ENCODE results near the gene RXRB.
A peak's percentile ranks its signal among the peaks of the same experiment; 100 is the strongest.

RXRB gene

GRCh38 chr6:33200219-33201146, at the start of gene RXRB, which contains the start of gene SLC39A7:
TSS of gene RXRB (minus strand) at chr6:33200665. CDS start at chr6:33200476, 189 bp downstream.
TSS of gene SLC39A7 (plus strand) at chr6:33200867. CDS start at chr6:33201246, 379 bp downstream.
- Histone ChIP-seq H3K79me2 (ENCODE audit: control insufficient read depth, insufficient read depth, low read length, unreplicated experiment) (peaks cover 47% of the 10 kb centered on the region), H2AFZ (ENCODE audit: low read length, unreplicated experiment) (peak within 1 kb of the TSS; percentile 91), H3K27me3 (ENCODE audit: insufficient read depth, low read length) (no peaks in the 10 kb centered on the region), H3K4me1 (ENCODE audit: control insufficient read depth, insufficient read depth, low read length, unreplicated experiment) (peaks cover 44% of the 10 kb centered on the region), H3K27ac (ENCODE audit: low read depth, low read length) (peak within 1 kb of the TSS; percentile 94), H3K36me3 (ENCODE audit: insufficient read depth, low read length) (peaks cover 19% of the 10 kb centered on the region; the same call in 1 of the 2 replicates), H3K4me3 (ENCODE audit: low read depth, low read length) (peak within 1 kb of the TSS; percentile 99)

- Histone ChIP-seq H2AFZ (ENCODE audit: low read length, unreplicated experiment) (no peak overlapping the region), H3K27ac (ENCODE audit: low read depth, low read length) (peak overlapping the region; percentile 86), H3K79me2 (ENCODE audit: control insufficient read depth, insufficient read depth, low read length, unreplicated experiment) (peaks cover 10% of the 10 kb centered on the region), H3K27me3 (ENCODE audit: insufficient read depth, low read length) (no peaks in the 10 kb centered on the region), H3K36me3 (ENCODE audit: insufficient read depth, low read length) (peaks cover 5% of the 10 kb centered on the region; the same call in 1 of the 2 replicates), H3K4me3 (ENCODE audit: low read depth, low read length) (peak overlapping the region; percentile 76), H3K4me1 (ENCODE audit: control insufficient read depth, insufficient read depth, low read length, unreplicated experiment) (peaks cover 36% of the 10 kb centered on the region)
Measured at GRCh38 chr6:33249732-33250630, 49.5 kb upstream of the RXRB start.

GRCh38 chr6:33248932-33249731, 48.7 kb upstream of the RXRB start:
- peak overlapping the region; percentile 90 for H3K27ac ChIP-seq (ENCODE audit: low read depth, low read length)
- H3K27me3 ChIP-seq (ENCODE audit: insufficient read depth, low read length): no peaks in the 10 kb centered on the region
- H3K4me3 ChIP-seq (ENCODE audit: low read depth, low read length): peak overlapping the region; percentile 76
- peaks cover 10% of the 10 kb centered on the region for H3K79me2 ChIP-seq (ENCODE audit: control insufficient read depth, insufficient read depth, low read length, unreplicated experiment)
- peak overlapping the region; percentile 31 for H2AFZ ChIP-seq (ENCODE audit: low read length, unreplicated experiment)
- peaks cover 36% of the 10 kb centered on the region for H3K4me1 ChIP-seq (ENCODE audit: control insufficient read depth, insufficient read depth, low read length, unreplicated experiment)
- H3K36me3 ChIP-seq (ENCODE audit: insufficient read depth, low read length): peaks cover 5% of the 10 kb centered on the region; the same call in 1 of the 2 replicates

- Histone ChIP-seq H3K79me2 (ENCODE audit: control insufficient read depth, insufficient read depth, low read length, unreplicated experiment) (peaks cover 10% of the 10 kb centered on the region), H3K27ac (ENCODE audit: low read depth, low read length) (peak overlapping the region; percentile 90), H3K36me3 (ENCODE audit: insufficient read depth, low read length) (peaks cover 5% of the 10 kb centered on the region; the same call in 1 of the 2 replicates), H2AFZ (ENCODE audit: low read length, unreplicated experiment) (peak overlapping the region; percentile 31), H3K4me3 (ENCODE audit: low read depth, low read length) (peak overlapping the region; percentile 71), H3K4me1 (ENCODE audit: control insufficient read depth, insufficient read depth, low read length, unreplicated experiment) (peaks cover 36% of the 10 kb centered on the region), H3K27me3 (ENCODE audit: insufficient read depth, low read length) (no peaks in the 10 kb centered on the region)
Measured at GRCh38 chr6:33248643-33248931, 48.1 kb upstream of the RXRB start.

- Histone ChIP-seq H3K4me3 (ENCODE audit: low read depth, low read length) (peak overlapping the region; percentile 71), H3K27ac (ENCODE audit: low read depth, low read length) (peak overlapping the region; percentile 90), H3K79me2 (ENCODE audit: control insufficient read depth, insufficient read depth, low read length, unreplicated experiment) (peaks cover 10% of the 10 kb centered on the region), H3K4me1 (ENCODE audit: control insufficient read depth, insufficient read depth, low read length, unreplicated experiment) (peaks cover 35% of the 10 kb centered on the region), H2AFZ (ENCODE audit: low read length, unreplicated experiment) (peak overlapping the region; percentile 36), H3K27me3 (ENCODE audit: insufficient read depth, low read length) (no peaks in the 10 kb centered on the region), H3K36me3 (ENCODE audit: insufficient read depth, low read length) (peaks cover 5% of the 10 kb centered on the region; the same call in 1 of the 2 replicates)
Measured at GRCh38 chr6:33247977-33248642, 47.6 kb upstream of the RXRB start.

GRCh38 chr6:33243476-33243875, 43.0 kb upstream of the RXRB start:
- Histone ChIP-seq H3K27ac (ENCODE audit: low read depth, low read length) (no peak overlapping the region), H3K27me3 (ENCODE audit: insufficient read depth, low read length) (peaks cover 13% of the 10 kb centered on the region), H3K4me1 (ENCODE audit: control insufficient read depth, insufficient read depth, low read length, unreplicated experiment) (peaks cover under 1% of the 10 kb centered on the region), H2AFZ (ENCODE audit: low read length, unreplicated experiment) (no peak overlapping the region), H3K36me3 (ENCODE audit: insufficient read depth, low read length) (no peaks in the 10 kb centered on the region), H3K79me2 (ENCODE audit: control insufficient read depth, insufficient read depth, low read length, unreplicated experiment) (no peaks in the 10 kb centered on the region), H3K4me3 (ENCODE audit: low read depth, low read length) (no peak overlapping the region)

- no peaks in the 10 kb centered on the region for H3K36me3 ChIP-seq (ENCODE audit: insufficient read depth, low read length)
- H3K79me2 ChIP-seq (ENCODE audit: control insufficient read depth, insufficient read depth, low read length, unreplicated experiment): no peaks in the 10 kb centered on the region
- H3K4me1 ChIP-seq (ENCODE audit: control insufficient read depth, insufficient read depth, low read length, unreplicated experiment): no peaks in the 10 kb centered on the region
- H3K27me3 ChIP-seq (ENCODE audit: insufficient read depth, low read length): peaks cover 22% of the 10 kb centered on the region
- no peak overlapping the region for H3K27ac ChIP-seq (ENCODE audit: low read depth, low read length)
- no peak overlapping the region for H2AFZ ChIP-seq (ENCODE audit: low read length, unreplicated experiment)
- H3K4me3 ChIP-seq (ENCODE audit: low read depth, low read length): no peak overlapping the region
Measured at GRCh38 chr6:33241968-33242367, 41.5 kb upstream of the RXRB start.

GRCh38 chr6:33237741-33238140, 37.3 kb upstream of the RXRB start:
- Histone ChIP-seq H3K4me3 (ENCODE audit: low read depth, low read length) (no peak overlapping the region), H2AFZ (ENCODE audit: low read length, unreplicated experiment) (no peak overlapping the region), H3K27me3 (ENCODE audit: insufficient read depth, low read length) (peaks cover 43% of the 10 kb centered on the region), H3K27ac (ENCODE audit: low read depth, low read length) (no peak overlapping the region), H3K36me3 (ENCODE audit: insufficient read depth, low read length) (no peaks in the 10 kb centered on the region), H3K4me1 (ENCODE audit: control insufficient read depth, insufficient read depth, low read length, unreplicated experiment) (no peaks in the 10 kb centered on the region), H3K79me2 (ENCODE audit: control insufficient read depth, insufficient read depth, low read length, unreplicated experiment) (no peaks in the 10 kb centered on the region)

GRCh38 chr6:33236852-33237251, 36.4 kb upstream of the RXRB start:
- Histone ChIP-seq H3K27me3 (ENCODE audit: insufficient read depth, low read length) (peaks cover 43% of the 10 kb centered on the region), H3K27ac (ENCODE audit: low read depth, low read length) (no peak overlapping the region), H3K4me3 (ENCODE audit: low read depth, low read length) (no peak overlapping the region), H3K36me3 (ENCODE audit: insufficient read depth, low read length) (no peaks in the 10 kb centered on the region), H2AFZ (ENCODE audit: low read length, unreplicated experiment) (no peak overlapping the region), H3K79me2 (ENCODE audit: control insufficient read depth, insufficient read depth, low read length, unreplicated experiment) (no peaks in the 10 kb centered on the region), H3K4me1 (ENCODE audit: control insufficient read depth, insufficient read depth, low read length, unreplicated experiment) (no peaks in the 10 kb centered on the region)
